Hematopoietic multipotent progenitor cell treated with erythropoietin and hydrocortisone succinate and interleukin-3 and kit ligand, for 8 days (in vitro differentiated cells): ENCODE results near the gene DIAPH3.

Source experiments
- DNase-seq: peaks from one replicate; pipeline ENCODE4 v3.0.0-alpha.2; 2015

The DIAPH3 gene

GRCh38 chr13:60012488-60012887, 151.2 kb downstream of the DIAPH3 start:
- DNase-seq = no peak

GRCh38 chr13:60009300-60010253, 154.2 kb downstream of the DIAPH3 start:
- DNase-seq = peak; percentile 95

- DNase-seq = no peak
Observed at GRCh38 chr13:60001889-60002288, 161.8 kb downstream of the DIAPH3 start.

DNA sequence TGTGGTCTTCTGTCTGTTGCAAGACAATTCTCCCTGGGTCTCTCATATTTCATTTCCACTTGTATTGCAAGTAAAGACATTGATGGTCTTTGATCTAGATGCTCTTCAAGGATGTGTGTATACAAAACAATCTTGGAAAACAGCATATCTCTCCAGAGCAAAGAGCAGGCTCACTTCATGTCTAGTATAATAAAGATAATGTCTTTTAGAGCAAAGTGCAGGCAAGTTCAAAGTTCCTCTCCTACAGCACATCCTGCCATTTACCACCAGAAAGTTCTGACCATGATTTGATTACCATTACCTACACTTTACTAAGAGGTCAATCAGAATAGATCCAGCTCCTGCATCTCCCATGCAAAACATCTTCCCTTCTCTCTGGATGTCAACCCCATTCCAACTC, 162.8 kb downstream of the DIAPH3 start:
- DNase-seq = no peak

- no peak for DNase-seq
Observed at GRCh38 chr13:60000081-60000480, 163.6 kb downstream of the DIAPH3 start.

GRCh38 chr13:59997976-59998375, 165.8 kb downstream of the DIAPH3 start:
- no peak for DNase-seq

DNA sequence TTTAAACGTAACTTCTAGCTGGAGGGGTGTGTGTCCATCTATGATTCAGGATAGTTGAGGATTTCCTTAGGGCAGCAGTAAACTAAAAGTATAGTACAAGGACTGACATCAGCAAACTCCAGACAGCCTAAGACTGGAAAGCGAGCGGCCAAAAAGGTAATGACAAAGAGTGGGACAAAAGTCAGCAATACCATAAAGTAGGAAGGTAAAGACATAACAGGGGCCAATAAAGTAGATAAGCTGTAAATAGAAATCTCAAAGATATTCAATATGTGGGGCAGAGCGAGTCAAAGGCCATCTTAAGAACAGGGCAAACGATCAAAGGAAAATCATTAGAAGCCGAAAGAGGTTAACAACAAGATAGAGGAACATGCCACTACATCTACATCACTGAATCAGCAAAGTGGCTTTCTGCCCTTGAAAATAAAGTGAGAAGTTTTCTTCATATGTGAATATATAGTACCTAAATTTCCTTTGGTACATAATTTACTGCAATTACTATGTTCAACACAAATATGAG, 167.2 kb downstream of the DIAPH3 start:
- no peak for DNase-seq

DNA sequence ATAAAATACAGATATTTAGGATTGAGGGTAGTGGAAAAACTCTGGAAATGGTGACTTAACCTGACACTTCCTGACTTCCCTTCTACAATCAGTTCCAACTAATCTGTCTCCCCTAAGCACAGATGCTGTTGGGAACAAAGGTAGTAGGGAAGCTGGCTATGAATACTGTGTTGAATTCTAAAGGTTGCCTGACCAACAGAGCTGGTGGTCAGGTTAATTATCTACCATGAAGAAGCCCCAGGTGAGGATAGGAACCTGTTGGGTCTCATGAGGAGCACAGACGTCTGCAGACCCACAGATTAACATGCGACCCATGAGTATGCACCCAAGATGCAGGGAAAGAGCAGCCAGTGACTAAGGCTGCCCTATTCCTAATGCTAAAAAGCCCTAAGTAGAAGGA, 172.3 kb downstream of the DIAPH3 start:
- DNase-seq = no peak

DNA sequence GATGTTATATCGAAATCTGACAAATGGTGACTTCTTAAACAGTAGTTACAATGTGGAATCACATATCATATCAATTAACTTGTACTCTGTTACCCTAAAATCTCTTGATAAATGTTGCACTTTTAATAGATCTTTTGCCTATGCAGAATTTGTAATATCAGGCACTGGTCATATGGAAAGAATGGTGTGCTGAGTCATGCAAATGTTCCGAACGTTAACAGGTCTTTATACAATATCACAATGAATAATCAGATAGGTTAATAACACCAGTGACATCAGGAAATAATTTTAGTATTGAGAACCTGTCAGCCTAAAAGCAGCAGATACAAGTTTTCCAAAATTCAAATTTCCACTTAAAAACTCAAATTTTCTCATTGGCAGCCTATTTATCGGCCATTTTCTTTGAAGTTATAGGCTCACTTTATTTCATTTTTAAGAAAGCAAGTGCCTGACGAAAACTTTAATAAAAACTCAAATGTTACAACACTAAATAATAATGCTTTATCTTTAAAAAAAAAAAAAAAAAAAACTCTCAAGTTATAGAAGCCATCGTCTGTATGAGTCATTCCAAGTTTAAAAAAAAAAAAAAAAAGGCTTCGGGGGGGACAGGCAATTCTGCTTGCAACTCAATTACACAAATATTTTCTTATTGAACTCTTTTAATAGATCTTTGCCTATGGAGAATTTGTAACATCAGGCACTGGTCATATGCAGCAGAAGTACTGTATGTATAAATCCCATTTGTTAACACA, 180.9 kb downstream of the DIAPH3 start:
- no peak for DNase-seq

- DNase-seq = no peak
Observed at GRCh38 chr13:59979589-59979988, 184.1 kb downstream of the DIAPH3 start.

GRCh38 chr13:59978862-59979261, 184.9 kb downstream of the DIAPH3 start:
- DNase-seq = no peak

GRCh38 chr13:59976856-59977255, 186.9 kb downstream of the DIAPH3 start:
- DNase-seq = no peak

DNA sequence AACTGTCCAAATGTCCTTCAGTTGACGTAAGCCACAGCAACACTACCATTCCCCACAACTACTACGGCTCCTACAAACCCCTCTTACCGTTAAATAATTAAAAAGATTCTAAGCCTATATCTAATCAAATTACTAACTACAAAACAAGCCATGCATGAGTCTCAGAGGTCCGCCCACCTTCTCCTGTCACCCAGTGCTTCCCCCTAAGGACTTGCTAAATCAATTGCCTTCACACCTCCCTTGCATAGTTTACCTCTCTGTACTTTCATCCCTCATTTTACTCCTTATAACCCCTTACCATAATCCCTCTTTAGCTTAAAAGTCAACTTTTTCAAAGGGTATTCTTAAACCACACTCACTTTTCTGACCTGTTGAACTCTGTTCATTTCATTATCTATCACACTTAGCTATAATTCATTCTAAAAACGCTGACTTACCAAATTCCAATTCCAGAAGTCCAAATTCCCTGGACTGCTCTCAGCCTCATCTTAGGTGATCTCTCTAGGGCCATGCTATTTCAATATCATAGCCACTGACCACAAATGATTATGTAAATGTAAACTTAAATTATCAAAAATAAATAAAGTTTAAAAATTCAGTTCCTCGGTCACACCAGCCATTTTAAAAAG, 187.8 kb downstream of the DIAPH3 start:
- no peak for DNase-seq

- DNase-seq = no peak
Observed at GRCh38 chr13:59970847-59971246, 192.9 kb downstream of the DIAPH3 start.

DNA sequence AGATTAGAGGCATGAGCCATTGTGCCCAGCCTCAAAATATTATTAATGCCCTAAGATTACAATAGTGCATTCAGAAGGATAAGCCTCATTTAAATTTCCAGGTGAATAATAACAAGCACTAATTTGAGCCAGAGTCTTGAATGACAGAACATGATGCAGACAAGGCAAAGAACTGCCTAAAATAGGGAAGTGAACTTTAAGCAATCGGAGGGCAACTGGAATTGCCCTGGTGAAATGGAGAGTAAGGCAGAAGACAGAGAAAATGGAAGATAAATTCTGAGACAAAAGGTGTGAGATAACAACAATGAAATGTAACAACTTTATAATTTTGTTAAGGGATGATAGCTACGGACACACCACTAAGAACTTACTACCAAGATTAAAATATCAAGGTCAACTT, 199.9 kb downstream of the DIAPH3 start:
- DNase-seq = no peak

- no peak for DNase-seq
Observed at GRCh38 chr13:59963383-59963782, 200.3 kb downstream of the DIAPH3 start.

GRCh38 chr13:59962343-59962742, 201.4 kb downstream of the DIAPH3 start:
- no peak for DNase-seq

DNA sequence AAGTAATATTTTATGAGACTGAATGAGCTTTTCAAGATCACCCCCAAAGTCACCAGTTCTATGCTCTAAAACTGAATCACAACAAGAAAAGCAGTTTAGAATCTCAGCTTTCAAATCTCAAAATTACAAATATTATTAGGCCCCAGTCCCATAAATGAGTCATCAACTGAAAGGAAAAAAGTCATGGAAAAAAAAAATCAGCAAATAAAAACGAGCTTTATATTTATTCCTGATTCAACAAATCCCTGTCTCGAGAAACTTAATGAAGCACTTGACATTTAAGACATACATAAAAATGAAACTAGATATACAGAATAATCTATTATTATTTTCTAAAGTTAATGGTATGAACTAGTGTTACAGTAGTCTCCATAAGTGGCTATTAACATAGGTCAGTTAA, 203.0 kb downstream of the DIAPH3 start:
- DNase-seq = no peak

- DNase-seq = no peak
Observed at GRCh38 chr13:59957438-59957837, 206.3 kb downstream of the DIAPH3 start.

GRCh38 chr13:59954601-59955000, 209.1 kb downstream of the DIAPH3 start:
- DNase-seq = no peak

DNA sequence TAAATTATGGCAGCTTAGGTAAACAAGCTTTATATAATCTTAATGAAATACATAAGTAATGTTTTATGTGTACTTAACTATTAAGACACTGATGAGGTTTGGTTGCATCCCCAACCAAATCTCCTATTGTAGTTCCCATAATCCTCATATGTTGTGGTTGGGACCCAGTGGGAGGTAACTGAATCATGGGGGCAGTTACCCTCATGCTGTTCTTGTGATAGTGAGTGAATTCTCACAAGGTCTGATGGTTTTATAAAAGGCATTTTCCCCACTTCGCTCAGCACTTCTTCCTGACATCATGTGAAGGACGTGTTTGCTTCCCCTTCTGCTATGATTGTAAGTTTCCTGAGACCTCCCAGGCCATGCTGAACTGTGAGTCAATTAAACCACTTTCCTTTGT, 212.7 kb downstream of the DIAPH3 start:
- no peak for DNase-seq

- DNase-seq = no peak
Observed at GRCh38 chr13:59950266-59950665, 213.5 kb downstream of the DIAPH3 start.

DNA sequence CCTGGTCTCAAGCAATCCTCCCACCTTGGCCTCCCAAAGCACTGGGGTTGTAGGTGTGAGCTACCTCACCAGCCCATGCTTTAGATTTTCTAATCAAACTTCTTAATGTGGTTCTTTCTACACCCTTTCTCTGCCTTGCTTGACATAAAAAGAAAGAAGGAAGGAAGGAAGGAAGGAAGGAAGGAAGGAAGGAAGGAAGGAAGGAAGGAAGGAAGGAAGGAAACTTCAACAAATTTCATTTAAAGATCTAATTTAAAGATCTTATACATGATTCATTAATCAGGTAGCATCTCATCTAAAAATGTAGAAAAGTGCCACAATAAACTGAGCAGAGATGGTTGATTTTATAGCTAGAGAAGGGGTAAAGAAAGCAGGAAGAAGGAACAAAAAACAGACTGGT, 215.0 kb downstream of the DIAPH3 start:
- DNase-seq = no peak
